Osteoblast (primary cell): ENCODE measurements around the gene PALM2AKAP2. TPM values are rescaled to one million over a fixed set of nuclear protein-coding genes. Genes with fewer than 3 reads are reported as not detected.

Source experiments
- DNase-seq: peaks from one replicate; pipeline ENCODE4 v3.0.0; 2011; ENCODE audit warnings: low spot score, mixed read lengths; ENCODE audit not compliant: insufficient read length; ENCODE audit errors: missing footprints
- H2AFZ ChIP-seq: 2 replicates; pipeline ENCODE4 v1.6.0; 2011; ENCODE audit warnings: mild to moderate bottlenecking, low read length
- H3K27ac ChIP-seq: 2 replicates; pipeline ENCODE4 v1.5.1; 2011; ENCODE audit warnings: mild to moderate bottlenecking, low read depth, low read length, moderate library complexity
- H3K27me3 ChIP-seq: 2 replicates; pipeline ENCODE4 v1.6.0; 2012; ENCODE audit warnings: mild to moderate bottlenecking, control low read depth, inconsistent platforms, low read length, moderate library complexity; ENCODE audit not compliant: insufficient read depth
- H3K36me3 ChIP-seq: 2 replicates; pipeline ENCODE4 v1.5.1; 2011; ENCODE audit warnings: mild to moderate bottlenecking, low read length, control low read depth, moderate library complexity; ENCODE audit not compliant: insufficient read depth
- H3K4me1 ChIP-seq: 2 replicates; pipeline ENCODE4 v1.5.1; 2011; ENCODE audit warnings: mild to moderate bottlenecking, low read length, control low read depth, moderate library complexity; ENCODE audit not compliant: insufficient read depth
- H3K4me2 ChIP-seq: 2 replicates; pipeline ENCODE4 v1.6.0; 2011; ENCODE audit warnings: mild to moderate bottlenecking, low read length; ENCODE audit not compliant: insufficient read depth
- H3K4me3 ChIP-seq: fragments of 200-600 bp; sonication (generic); 3 replicates; pipeline ENCODE4 v1.5.1; 2012; ENCODE audit warnings: mild to moderate bottlenecking, low read length, inconsistent platforms; ENCODE audit not compliant: insufficient read depth
- H3K79me2 ChIP-seq: 2 replicates; pipeline ENCODE4 v1.6.0; 2012; ENCODE audit warnings: mild to moderate bottlenecking, low read length, control low read depth, inconsistent platforms; ENCODE audit not compliant: insufficient read depth
- H3K9me3 ChIP-seq: 2 replicates; pipeline ENCODE4 v1.5.1; 2011; ENCODE audit warnings: low read depth, low read length, control low read depth
- H4K20me1 ChIP-seq: 2 replicates; pipeline ENCODE4 v1.6.0; 2012; ENCODE audit warnings: mild to moderate bottlenecking, low read length, control low read depth; ENCODE audit not compliant: insufficient read depth
- CTCF ChIP-seq: IDR thresholded peaks from 2 replicates; pipeline ENCODE4 v1.5.1; 2011; ENCODE audit warnings: mild to moderate bottlenecking, low read depth, low read length, moderate library complexity; ENCODE audit errors: extremely low read depth
- total RNA-seq: library from RNA; depleted of rRNA; stranded (reverse); fragments of >200 nt; gene quantifications from 2 replicates; pipeline ENCODE4 v1.2.3, GENCODE V29; 2012

The PALM2AKAP2 gene
- total RNA-seq, 1 donor = 25.3 TPM

GRCh38 chr9:109787735-109788134 is 7.7 kb downstream of the PALM2AKAP2 start:
- Histone ChIP-seq H3K9me3 (no peaks in the 10 kb centered on the region), H2AFZ (no peak overlapping the region), H3K27me3 (no peaks in the 10 kb centered on the region), H3K4me1 (peaks cover 12% of the 10 kb centered on the region), H3K27ac (no peak overlapping the region), H3K36me3 (no peaks in the 10 kb centered on the region), H4K20me1 (peaks cover 3% of the 10 kb centered on the region), H3K4me3 (no peak overlapping the region), H3K4me2 (no peak overlapping the region), H3K79me2 (peaks cover 95% of the 10 kb centered on the region)
- no peak for TF ChIP-seq CTCF
- DNase-seq = no peak

- Histone ChIP-seq H3K36me3 (no peaks in the 10 kb centered on the region), H3K4me1 (peaks cover 30% of the 10 kb centered on the region), H3K9me3 (no peaks in the 10 kb centered on the region), H3K27me3 (no peaks in the 10 kb centered on the region), H3K4me2 (no peak overlapping the region), H4K20me1 (peaks cover 3% of the 10 kb centered on the region), H3K79me2 (peaks cover 86% of the 10 kb centered on the region), H2AFZ (no peak overlapping the region), H3K27ac (no peak overlapping the region), H3K4me3 (no peak overlapping the region)
- DNase-seq = no peak
- TF ChIP-seq CTCF = no peak
Observed at GRCh38 chr9:109789556-109789955, 9.6 kb downstream of the PALM2AKAP2 start.

- H3K4me1 ChIP-seq = peaks cover 34% of the 10 kb centered on the region
- TF ChIP-seq CTCF = no peak
- no peaks in the 10 kb centered on the region for H3K36me3 ChIP-seq
- no peaks in the 10 kb centered on the region for H3K9me3 ChIP-seq
- H4K20me1 ChIP-seq = peaks cover 3% of the 10 kb centered on the region
- no peak overlapping the region for H3K4me3 ChIP-seq
- peaks cover 86% of the 10 kb centered on the region for H3K79me2 ChIP-seq
- H3K27ac ChIP-seq = no peak overlapping the region
- no peaks in the 10 kb centered on the region for H3K27me3 ChIP-seq
- no peak for DNase-seq
- H3K4me2 ChIP-seq = no peak overlapping the region
- H2AFZ ChIP-seq = no peak overlapping the region
Observed at GRCh38 chr9:109789971-109790370, 10.0 kb downstream of the PALM2AKAP2 start.

- DNase-seq = no peak
- peaks cover 34% of the 10 kb centered on the region for H3K4me1 ChIP-seq
- H3K36me3 ChIP-seq = no peaks in the 10 kb centered on the region
- H3K79me2 ChIP-seq = peaks cover 82% of the 10 kb centered on the region
- H3K4me2 ChIP-seq = no peak overlapping the region
- no peak overlapping the region for H3K4me3 ChIP-seq
- no peaks in the 10 kb centered on the region for H3K27me3 ChIP-seq
- H2AFZ ChIP-seq = no peak overlapping the region
- H4K20me1 ChIP-seq = peaks cover 3% of the 10 kb centered on the region
- H3K9me3 ChIP-seq = no peaks in the 10 kb centered on the region
- TF ChIP-seq CTCF = no peak
- no peak overlapping the region for H3K27ac ChIP-seq
Observed at GRCh38 chr9:109791003-109791677, 11.1 kb downstream of the PALM2AKAP2 start.
